Right lobe of liver (tissue), 4 donors: Measurements from ENCODE around the gene NFKB1.

ENCODE experiments used
- CTCF ChIP-seq, 4 donors: fragments of 200-600 bp in 3 of 4; fragments of 450-650 bp in 1 of 4; IDR thresholded peaks; one replicate each; pipeline versions ENCODE4 v1.5.1 to v1.8.0; 2016 to 2022; ENCODE audit warnings: antibody characterized with exemption in 4 of 4, mild to moderate bottlenecking in 2 of 4
- POLR2A ChIP-seq: fragments of 450-650 bp; IDR thresholded peaks from one replicate; pipeline ENCODE4 v1.6.1; 2017; ENCODE audit warnings: antibody characterized with exemption, mild to moderate bottlenecking
- donor health status: DM: no; HTN: no; CAD: no.
- donor health status: DM: no; HTN: no; CAD: no.
- donor health status: DM: no; HTN: yes; CAD: no.

- TF ChIP-seq CTCF (IDR thresholded peaks at IDR 0.05) (no peak), POLR2A (no peak)
These were observed 8.5 kb upstream of the NFKB1 start for GRCh38 chr4:102492531-102493241.
